Endothelial cell of umbilical vein (primary cell): ENCODE results near the gene SETBP1. TPM values are rescaled to one million over a fixed set of nuclear protein-coding genes. Genes with fewer than 3 reads are reported as not detected.

Experiments
- BruUV-seq: library from RNA; stranded (reverse); fragments of 400-500 nt; replicated peaks from 2 replicates; lab custom pipeline; 2021; lab: Mats Ljungman, UMichigan
- CTCF ChIA-PET: fragments of 300-600, 350-600 bp; sonication (Branson Sonifier 250); formaldehyde crosslinking; loops from one replicate; lab custom pipeline; 2021; ENCODE audit warnings: antibody characterized with exemption, inconsistent platforms; lab: Charles Lee
- POLR2A ChIA-PET: fragments of 300-600, 350-600 bp; sonication (Branson Sonifier 250); formaldehyde crosslinking; loops from one replicate; lab custom pipeline; 2021; ENCODE audit warnings: antibody characterized with exemption, inconsistent platforms; lab: Charles Lee
- DNase-seq: peaks from one replicate; pipeline ENCODE4 v3.0.0-alpha.2; 2011; ENCODE audit warnings: low read depth, low spot score
- FAIRE-seq: peaks from 2 replicates; lab custom pipeline; 2011; peaks lifted over from hg19 to GRCh38; lab: Jason Lieb, UNC
- H2AFZ ChIP-seq: 2 replicates; pipeline ENCODE4 v1.6.0; 2012; ENCODE audit warnings: low read depth, low read length, control low read depth, inconsistent platforms
- H3K27ac ChIP-seq: 2 replicates; pipeline ENCODE4 v1.5.1; 2011; ENCODE audit warnings: low read depth, mild to moderate bottlenecking, control low read depth, low read length, moderate library complexity; ENCODE audit not compliant: insufficient read depth
- H3K27me3 ChIP-seq, 2 experiments: 2 replicates each; pipeline versions ENCODE4 v1.6.0 to v1.6.1; 2011; ENCODE audit warnings: low read length in 2 of 2, mixed read lengths in 1 of 2; ENCODE audit not compliant: control insufficient read depth in 2 of 2, insufficient read depth in 2 of 2
- H3K36me3 ChIP-seq, 2 experiments: 2 replicates in 1 of 2; 3 replicates in 1 of 2; pipeline ENCODE4 v1.5.1; 2011; ENCODE audit warnings: low read length in 2 of 2, mild to moderate bottlenecking in 1 of 2, moderate library complexity in 1 of 2; ENCODE audit not compliant: control insufficient read depth in 2 of 2, insufficient read depth in 2 of 2; ENCODE audit errors: extremely low read depth in 1 of 2
- H3K4me1 ChIP-seq: 3 replicates; pipeline ENCODE4 v1.5.1; 2011; ENCODE audit warnings: mild to moderate bottlenecking, low read length; ENCODE audit not compliant: control insufficient read depth, insufficient read depth; ENCODE audit errors: extremely low read depth
- H3K4me2 ChIP-seq: 2 replicates; pipeline ENCODE4 v1.6.1; 2011; ENCODE audit warnings: low read length, control low read depth, mixed read lengths; ENCODE audit not compliant: insufficient read depth
- H3K4me3 ChIP-seq, 3 experiments: fragments of 200-600 bp in 1 of 3; sonication (generic), shearing (Covaris generic) in 1 of 3; replicated peaks in 1 of 3; 2 replicates each; pipeline ENCODE4 v1.5.1; 2011 to 2016; ENCODE audit warnings: control low read depth in 3 of 3, low read length in 3 of 3, mild to moderate bottlenecking in 2 of 3, inconsistent platforms in 1 of 3, low read depth in 1 of 3, moderate library complexity in 1 of 3; ENCODE audit not compliant: insufficient read depth in 1 of 3
- H3K79me2 ChIP-seq: 2 replicates; pipeline ENCODE4 v1.6.0; 2012; ENCODE audit warnings: low read length, inconsistent platforms; ENCODE audit not compliant: control insufficient read depth, insufficient read depth
- H3K9ac ChIP-seq: replicated peaks from 2 replicates; pipeline ENCODE3; 2011; ENCODE audit warnings: low read length, control low read depth; ENCODE audit not compliant: insufficient read depth; ENCODE audit errors: extremely low read depth
- H3K9me1 ChIP-seq: replicated peaks from 3 replicates; pipeline ENCODE4 v1.6.0; 2011; ENCODE audit warnings: mild to moderate bottlenecking, low read length; ENCODE audit not compliant: control insufficient read depth, insufficient read depth; ENCODE audit errors: extremely low read depth
- H3K9me3 ChIP-seq: replicated peaks from 2 replicates; pipeline ENCODE4 v1.5.1; 2012; ENCODE audit warnings: low read length, inconsistent platforms; ENCODE audit not compliant: control insufficient read depth, insufficient read depth
- H4K20me1 ChIP-seq: replicated peaks from 2 replicates; pipeline ENCODE3; 2011; ENCODE audit warnings: mild to moderate bottlenecking, low read length; ENCODE audit not compliant: control insufficient read depth, insufficient read depth; ENCODE audit errors: extremely low read depth
- EZH2 ChIP-seq: IDR thresholded peaks from 2 replicates; pipeline ENCODE4 v1.6.1; 2012; ENCODE audit warnings: borderline replicate concordance, low read depth, mild to moderate bottlenecking, moderate library complexity, low read length, inconsistent platforms; ENCODE audit not compliant: severe bottlenecking
- FOS ChIP-seq: IDR thresholded peaks from 2 replicates; pipeline ENCODE4 v1.6.1; 2011; ENCODE audit warnings: mild to moderate bottlenecking, low read length, moderate library complexity, borderline replicate concordance; ENCODE audit not compliant: insufficient read depth
- GATA2 ChIP-seq: IDR thresholded peaks from 2 replicates; pipeline ENCODE4 v1.7.0; 2011; ENCODE audit warnings: low read depth, mild to moderate bottlenecking, moderate library complexity, mixed read lengths, low read length; ENCODE audit not compliant: insufficient read length, insufficient read depth
- JUN ChIP-seq: IDR thresholded peaks from 2 replicates; pipeline ENCODE4 v1.6.1; 2011; ENCODE audit warnings: borderline replicate concordance, low read depth; ENCODE audit not compliant: insufficient read length, insufficient read depth
- MYC ChIP-seq: IDR thresholded peaks from one replicate; pipeline ENCODE4 v1.6.1; 2011; ENCODE audit warnings: mild to moderate bottlenecking, low read depth, low read length
- POLR2A ChIP-seq: IDR thresholded peaks from 2 replicates; pipeline ENCODE4 v1.6.1; 2012; ENCODE audit warnings: low read depth, mild to moderate bottlenecking, control low read depth, low read length
- POLR2AphosphoS5 ChIP-seq: IDR thresholded peaks from 2 replicates; pipeline ENCODE4 v1.6.1; 2012; ENCODE audit warnings: low read depth, mild to moderate bottlenecking, control low read depth, low read length, moderate library complexity; ENCODE audit not compliant: insufficient read depth
- dilution Hi-C: fragments of 300-500 bp; cut with MboI; formaldehyde crosslinking; loops from one replicate; pipeline ENCODE4 v1.15.0; 2019; ENCODE audit warnings: low sequenced_read_pairs; ENCODE audit not compliant: extremely low pct_ligation_motif_present
- intact Hi-C: fragments of 100-400 bp; cut with micrococcal nuclease; formaldehyde crosslinking; loops from one replicate; pipeline ENCODE4 v1.10.0; 2022
- polyA plus RNA-seq, 4 experiments: library from polyadenylated mRNA; depleted of rRNA in 3 of 4; stranded (reverse) in 3 of 4; unstranded in 1 of 4; fragments of >200 nt; gene quantifications; 2 replicates each; pipeline versions ENCODE4 v1.2.1 to v1.2.3, GENCODE V29; 2011 to 2012; ENCODE audit warnings: missing spikeins in 1 of 4
- total RNA-seq: library from RNA; stranded (reverse); gene quantifications from 2 replicates; pipeline ENCODE4 v1.2.3, GENCODE V29; 2021
- TF ChIP-seq, protein P1 (sequence below): IDR thresholded peaks from 2 replicates; pipeline ENCODE4 v1.6.1; 2011; ENCODE audit not compliant: insufficient read depth, insufficient read length
- TF ChIP-seq, protein P2 (sequence below), 2 donors: IDR thresholded peaks; 1 replicate in 1 of 2; 2 replicates in 1 of 2; pipeline ENCODE4 v1.5.1; 2011; ENCODE audit warnings: low read length in 2 of 2, mild to moderate bottlenecking in 2 of 2, moderate library complexity in 2 of 2, control low read depth in 1 of 2, inconsistent platforms in 1 of 2, low read depth in 1 of 2; ENCODE audit not compliant: insufficient read depth in 1 of 2; ENCODE audit errors: extremely low read depth in 1 of 2

SETBP1 gene
- total and polyA plus RNA-seq, 2 donors (not counting 3 experiments of a cell fraction or from before 2014, with no cell fraction given) = 0.76 to 3.1 TPM

DNA sequence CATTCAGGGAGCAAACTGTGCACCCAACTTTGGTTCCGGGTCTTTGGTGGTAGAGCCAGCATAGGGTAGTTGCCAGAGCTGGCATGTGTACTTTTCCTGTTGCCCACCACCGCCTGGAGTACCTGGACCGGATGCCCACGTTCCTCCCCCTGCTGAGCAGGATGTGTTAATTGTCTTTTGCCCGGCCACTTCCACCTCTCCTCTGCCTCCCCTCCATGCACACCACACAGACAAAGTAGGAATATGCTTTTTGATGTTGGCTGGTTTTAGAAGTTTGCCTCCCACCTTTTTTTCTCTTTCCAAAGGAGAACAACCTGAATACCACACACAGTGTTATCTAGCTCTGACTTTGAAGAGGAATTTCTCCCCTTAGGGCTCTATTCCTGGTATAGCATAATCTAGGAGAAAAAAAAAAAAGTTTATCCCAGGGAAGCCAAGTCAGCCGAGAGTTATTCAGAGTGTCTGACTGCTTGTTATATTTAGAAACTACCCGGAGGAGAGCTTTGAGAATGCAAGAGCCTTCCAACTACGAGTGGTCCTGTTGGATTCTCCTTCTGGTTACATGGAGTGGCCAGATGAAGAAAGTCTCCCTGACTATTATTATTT, 111.9 kb downstream of the SETBP1 start:
- dilution Hi-C loops = no loop called here
- H3K79me2 ChIP-seq = no peaks in the 10 kb centered on the region
- DNase-seq = no peak
- H2AFZ ChIP-seq = no peak overlapping the region
- CTCF ChIA-PET = no interaction called here
- no peaks in the 10 kb centered on the region for H3K9me3 ChIP-seq
- H3K4me3 ChIP-seq = no peak overlapping the region
- no TSS peak for BruUV-seq
- TF ChIP-seq POLR2AphosphoS5 (no peak), POLR2A (no peak), MYC (no peak), EZH2 (no peak), FOS (no peak), GATA2 (no peak), JUN (no peak)
- TF ChIP-seq, protein P1, sequence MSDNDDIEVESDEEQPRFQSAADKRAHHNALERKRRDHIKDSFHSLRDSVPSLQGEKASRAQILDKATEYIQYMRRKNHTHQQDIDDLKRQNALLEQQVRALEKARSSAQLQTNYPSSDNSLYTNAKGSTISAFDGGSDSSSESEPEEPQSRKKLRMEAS = no peak
- TF ChIP-seq, protein P2, sequence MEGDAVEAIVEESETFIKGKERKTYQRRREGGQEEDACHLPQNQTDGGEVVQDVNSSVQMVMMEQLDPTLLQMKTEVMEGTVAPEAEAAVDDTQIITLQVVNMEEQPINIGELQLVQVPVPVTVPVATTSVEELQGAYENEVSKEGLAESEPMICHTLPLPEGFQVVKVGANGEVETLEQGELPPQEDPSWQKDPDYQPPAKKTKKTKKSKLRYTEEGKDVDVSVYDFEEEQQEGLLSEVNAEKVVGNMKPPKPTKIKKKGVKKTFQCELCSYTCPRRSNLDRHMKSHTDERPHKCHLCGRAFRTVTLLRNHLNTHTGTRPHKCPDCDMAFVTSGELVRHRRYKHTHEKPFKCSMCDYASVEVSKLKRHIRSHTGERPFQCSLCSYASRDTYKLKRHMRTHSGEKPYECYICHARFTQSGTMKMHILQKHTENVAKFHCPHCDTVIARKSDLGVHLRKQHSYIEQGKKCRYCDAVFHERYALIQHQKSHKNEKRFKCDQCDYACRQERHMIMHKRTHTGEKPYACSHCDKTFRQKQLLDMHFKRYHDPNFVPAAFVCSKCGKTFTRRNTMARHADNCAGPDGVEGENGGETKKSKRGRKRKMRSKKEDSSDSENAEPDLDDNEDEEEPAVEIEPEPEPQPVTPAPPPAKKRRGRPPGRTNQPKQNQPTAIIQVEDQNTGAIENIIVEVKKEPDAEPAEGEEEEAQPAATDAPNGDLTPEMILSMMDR (IDR thresholded peaks at IDR 0.05; ENCODE audit: extremely low read depth in 1 of 2, insufficient read depth in 1 of 2, low read depth in 1 of 2, low read length in 2 of 2) = no peak
- H3K27me3 ChIP-seq = no peaks in the 10 kb centered on the region
- H3K9ac ChIP-seq = no peak overlapping the region
- no peak for FAIRE-seq
- no peaks in the 10 kb centered on the region for H3K36me3 ChIP-seq
- no peaks in the 10 kb centered on the region for H3K9me1 ChIP-seq
- POLR2A ChIA-PET = no interaction called here
- no peak overlapping the region for H3K4me2 ChIP-seq
- H4K20me1 ChIP-seq = no peaks in the 10 kb centered on the region
- intact Hi-C loops = no loop called here
- no peak overlapping the region for H3K27ac ChIP-seq
- no peaks in the 10 kb centered on the region for H3K4me1 ChIP-seq
